Measurements from ENCODE around the gene DAGLB. TPM values are rescaled to one million over a fixed set of nuclear protein-coding genes. Genes with fewer than 3 reads are reported as not detected.

Gene DAGLB
- total and polyA plus RNA-seq, 3 donors from 2014 or later: 14.3 to 29.6 (median 18.9) TPM

- H3K27me3 ChIP-seq: no peaks in the 10 kb centered on the region
- H3K4me3 ChIP-seq: no peak overlapping the region
- intact Hi-C loops (cut with DNase I; ENCODE audit: low total_unique reads): no loop called here
- H3K4me1 ChIP-seq: peaks cover 7% of the 10 kb centered on the region
- TF ChIP-seq POLR2A (IDR thresholded peaks at IDR 0.05): no peak
- H3K36me3 ChIP-seq (ENCODE audit: low read depth, missing control alignments): no peaks in the 10 kb centered on the region
- WGBS, 2 donors: 54 to 71% methylated on average over 4 of the region's 4 CpGs
- H3K9me3 ChIP-seq: no peaks in the 10 kb centered on the region
- DNase-seq: no peak
- no peak overlapping the region for H3K27ac ChIP-seq
These were observed 80.0 kb downstream of the DAGLB start for GRCh38 chr7:6367701-6368211.

GRCh38 chr7:6365451-6365850 lies 82.3 kb downstream of the DAGLB start:
- DNase-seq: no peak
- Histone ChIP-seq H3K36me3 (ENCODE audit: low read depth, missing control alignments) (no peaks in the 10 kb centered on the region), H3K27ac (no peak overlapping the region), H3K9me3 (no peaks in the 10 kb centered on the region), H3K4me3 (no peak overlapping the region), H3K27me3 (no peaks in the 10 kb centered on the region), H3K4me1 (peaks cover 7% of the 10 kb centered on the region)
- intact Hi-C loops (cut with DNase I; ENCODE audit: low total_unique reads): no loop called here
- no peak for TF ChIP-seq CTCF (IDR thresholded peaks at IDR 0.05)
- TF ChIP-seq POLR2A (IDR thresholded peaks at IDR 0.05): no peak
- WGBS, 2 donors: 83 to 85% methylated on average over 5 of the region's 5 CpGs

GRCh38 chr7:6360841-6361240 lies 86.9 kb downstream of the DAGLB start:
- DNase-seq: no peak
- Histone ChIP-seq H3K27ac (no peak overlapping the region), H3K27me3 (no peaks in the 10 kb centered on the region), H3K9me3 (no peaks in the 10 kb centered on the region), H3K4me3 (no peak overlapping the region), H3K36me3 (ENCODE audit: low read depth, missing control alignments) (no peaks in the 10 kb centered on the region), H3K4me1 (no peaks in the 10 kb centered on the region)
- 70 to 78% methylated on average over 4 to 5 of the region's 5 CpGs for WGBS, 2 donors
- intact Hi-C loops (cut with DNase I; ENCODE audit: low total_unique reads): no loop called here
- no peak for TF ChIP-seq POLR2A (IDR thresholded peaks at IDR 0.05)
- no peak for TF ChIP-seq CTCF (IDR thresholded peaks at IDR 0.05)

GRCh38 chr7:6359734-6360133 lies 88.0 kb downstream of the DAGLB start:
- TF ChIP-seq POLR2A (IDR thresholded peaks at IDR 0.05) (no peak), CTCF (IDR thresholded peaks at IDR 0.05) (no peak)
- WGBS, 2 donors: 92 to 100% methylated on average over 2 of the region's 2 CpGs
- intact Hi-C loops (cut with DNase I; ENCODE audit: low total_unique reads): no loop called here

More at GRCh38 chr7:6359734-6360133, 88.0 kb downstream of the DAGLB start:
- Histone ChIP-seq H3K36me3 (ENCODE audit: low read depth, missing control alignments) (no peaks in the 10 kb centered on the region), H3K27ac (no peak overlapping the region), H3K4me3 (no peak overlapping the region), H3K27me3 (no peaks in the 10 kb centered on the region), H3K9me3 (no peaks in the 10 kb centered on the region), H3K4me1 (no peaks in the 10 kb centered on the region)
- DNase-seq: no peak

Other genes starting within 250 kb of the DAGLB start
- gene CYTH3, start 175.3 kb downstream of the DAGLB start, total RNA-seq: 10 to 100 TPM; 65.5 to 82.2 TPM
- 49.3 TPM for gene CYTH3, start 175.3 kb downstream of the DAGLB start, polyA plus RNA-seq (ENCODE audit: insufficient read depth, low read depth, low replicate concordance)
- gene FAM220A, start 99.0 kb downstream of the DAGLB start, total RNA-seq: 100 to 1,000 TPM in 1 of 2 donors, 10 to 100 TPM in 1; 59.5 to 124 TPM
- gene FAM220A, start 99.0 kb downstream of the DAGLB start, polyA plus RNA-seq (ENCODE audit: insufficient read depth, low read depth, low replicate concordance): 142 TPM
- 100 to 1,000 TPM; 142 to 143 TPM for gene RAC1, start 73.4 kb downstream of the DAGLB start, total RNA-seq
- 194 TPM for gene RAC1, start 73.4 kb downstream of the DAGLB start, polyA plus RNA-seq (ENCODE audit: insufficient read depth, low read depth, low replicate concordance)
- 100 to 1,000 TPM in 1 of 2 donors, 10 to 100 TPM in 1; 72.2 to 103 TPM for gene KDELR2, start 36.2 kb upstream of the DAGLB start, total RNA-seq
- gene KDELR2, start 36.2 kb upstream of the DAGLB start, polyA plus RNA-seq (ENCODE audit: insufficient read depth, low read depth, low replicate concordance): 184 TPM
- gene GRID2IP, start 103.5 kb upstream of the DAGLB start, total RNA-seq: 1 to 10 TPM; 1.1 to 1.9 TPM
- 0.34 TPM for gene GRID2IP, start 103.5 kb upstream of the DAGLB start, polyA plus RNA-seq (ENCODE audit: insufficient read depth, low read depth, low replicate concordance)
- gene ZDHHC4, start 129.5 kb upstream of the DAGLB start, total RNA-seq: 10 to 100 TPM; 59.4 to 75.8 TPM
- 77.7 TPM for gene ZDHHC4, start 129.5 kb upstream of the DAGLB start, polyA plus RNA-seq (ENCODE audit: insufficient read depth, low read depth, low replicate concordance)
- gene INTS15, start 142.1 kb upstream of the DAGLB start, total RNA-seq: 10 to 100 TPM; 31.5 to 41.5 TPM
- 23.6 TPM for gene INTS15, start 142.1 kb upstream of the DAGLB start, polyA plus RNA-seq (ENCODE audit: insufficient read depth, low read depth, low replicate concordance)
- gene ZNF853, start 167.7 kb upstream of the DAGLB start, total RNA-seq: 1 to 10 TPM; 8.7 to 8.8 TPM
- 9.4 TPM for gene ZNF853, start 167.7 kb upstream of the DAGLB start, polyA plus RNA-seq (ENCODE audit: insufficient read depth, low read depth, low replicate concordance)
- gene ZNF316, start 189.4 kb upstream of the DAGLB start, total RNA-seq: 10 to 100 TPM; 46.6 to 50.9 TPM
- gene ZNF316, start 189.4 kb upstream of the DAGLB start, polyA plus RNA-seq (ENCODE audit: insufficient read depth, low read depth, low replicate concordance): 22.7 TPM

All from testis (tissue), 3 donors.